Neural progenitor cell (in vitro differentiated cells): Measurements from ENCODE around the gene MCF2L2. TPM values are rescaled to one million over a fixed set of nuclear protein-coding genes. Genes with fewer than 3 reads are reported as not detected.
"Not testable (repeated sequence)": the region's sequence is repeated elsewhere in the genome, so short reads cannot be mapped to it uniquely, and the experiment has no call there.

Experiments used
- DNase-seq: peaks from one replicate; pipeline ENCODE4 v3.0.0-alpha.2; 2016; ENCODE audit warnings: low spot score
- H2AFZ ChIP-seq: fragments of 200-600 bp; sonication (generic); replicated peaks from 2 replicates; pipeline ENCODE4 v1.6.1; 2016; ENCODE audit warnings: antibody characterized with exemption
- H3F3A ChIP-seq: fragments of 200-600 bp; sonication (generic); 2 replicates; pipeline ENCODE4 v1.6.1; 2016; ENCODE audit warnings: antibody characterized with exemption, low read depth
- H3K27ac ChIP-seq: fragments of 200-600 bp; sonication (generic); 2 replicates; pipeline ENCODE4 v1.5.1; 2016; ENCODE audit warnings: mild to moderate bottlenecking
- H3K27me3 ChIP-seq: fragments of 200-600 bp; sonication (generic); 2 replicates; pipeline ENCODE4 v1.6.1; 2016; ENCODE audit warnings: mild to moderate bottlenecking, moderate library complexity
- H3K36me3 ChIP-seq: fragments of 200-600 bp; sonication (generic); 2 replicates; pipeline ENCODE4 v1.5.1; 2016
- H3K4me1 ChIP-seq: fragments of 200-600 bp; sonication (generic); 2 replicates; pipeline ENCODE4 v1.6.1; 2016; ENCODE audit warnings: mixed run types
- H3K4me2 ChIP-seq: fragments of 200-600 bp; sonication (generic); 2 replicates; pipeline ENCODE4 v1.6.1; 2016
- H3K4me3 ChIP-seq: fragments of 200-600 bp; sonication (generic); 2 replicates; pipeline ENCODE4 v1.5.1; 2016
- H3K79me2 ChIP-seq: fragments of 200-600 bp; sonication (generic); 2 replicates; pipeline ENCODE4 v1.6.1; 2016; ENCODE audit warnings: low read depth
- H3K9ac ChIP-seq: fragments of 200-600 bp; sonication (generic); 2 replicates; pipeline ENCODE4 v1.6.1; 2016
- H3K9me3 ChIP-seq: fragments of 200-600 bp; sonication (generic); 2 replicates; pipeline ENCODE4 v1.5.1; 2016; ENCODE audit warnings: low read depth
- H4K20me1 ChIP-seq: fragments of 200-600 bp; sonication (generic); 2 replicates; pipeline ENCODE4 v1.6.1; 2016; ENCODE audit warnings: low read depth
- H3K27ac Mint-ChIP-seq: 3 replicates; pipeline ENCODE4 v1.8.0; 2021; ENCODE audit warnings: mixed read lengths
- H3K27me3 Mint-ChIP-seq: 2 replicates; pipeline ENCODE4 v1.8.0; 2022; ENCODE audit warnings: low read depth, mild to moderate bottlenecking, inconsistent platforms, moderate library complexity, mixed read lengths; ENCODE audit not compliant: insufficient read depth
- H3K36me3 Mint-ChIP-seq: 3 replicates; pipeline ENCODE4 v1.8.0; 2021; ENCODE audit warnings: mixed read lengths
- H3K4me1 Mint-ChIP-seq: 3 replicates; pipeline ENCODE4 v1.8.0; 2021; ENCODE audit warnings: mixed read lengths
- H3K4me3 Mint-ChIP-seq: 3 replicates; pipeline ENCODE4 v1.8.0; 2021; ENCODE audit warnings: mild to moderate bottlenecking, moderate library complexity, mixed read lengths
- H3K9me3 Mint-ChIP-seq: 3 replicates; pipeline ENCODE4 v1.8.0; 2020; ENCODE audit warnings: mixed read lengths
- CTCF ChIP-seq: fragments of 200-600 bp; sonication (generic); IDR thresholded peaks from 2 replicates; pipeline ENCODE4 v1.5.1; 2017; ENCODE audit warnings: antibody characterized with exemption, mild to moderate bottlenecking
- EZH2 ChIP-seq: fragments of 200-600 bp; sonication (generic); IDR thresholded peaks from 2 replicates; pipeline ENCODE4 v1.6.1; 2017; ENCODE audit warnings: antibody characterized with exemption, mild to moderate bottlenecking, moderate library complexity
- EZH2phosphoT487 ChIP-seq: fragments of 200-600 bp; sonication (generic); IDR thresholded peaks from 2 replicates; pipeline ENCODE4 v1.6.1; 2017; ENCODE audit warnings: antibody characterized with exemption
- total RNA-seq: library from RNA; depleted of rRNA; stranded (reverse); fragments of >200 nt; gene quantifications from 2 replicates; pipeline ENCODE4 v1.2.3, GENCODE V29; 2015; ENCODE audit warnings: low replicate concordance

MCF2L2 gene
- total RNA-seq, 1 donor from 2014 or later, result 11.1 TPM

- Histone ChIP-seq H3K4me1 (no peaks in the 10 kb centered on the region), H3K9me3 (peaks cover 5% of the 10 kb centered on the region), H3K79me2 (no peaks in the 10 kb centered on the region), H2AFZ (no peak overlapping the region), H3K4me3 (no peak overlapping the region), H3K9ac (no peak overlapping the region), H4K20me1 (no peaks in the 10 kb centered on the region), H3F3A (no peaks in the 10 kb centered on the region), H3K27me3 (no peaks in the 10 kb centered on the region), H3K36me3 (no peaks in the 10 kb centered on the region), H3K4me2 (no peak overlapping the region), H3K27ac (no peak overlapping the region)
- no peaks in the 10 kb centered on the region for H3K36me3 Mint-ChIP-seq
- no peaks in the 10 kb centered on the region for H3K27me3 Mint-ChIP-seq
- peaks cover 26% of the 10 kb centered on the region for H3K9me3 Mint-ChIP-seq
- H3K4me1 Mint-ChIP-seq, result peaks cover 5% of the 10 kb centered on the region
- DNase-seq, result no peak
- no peak overlapping the region for H3K4me3 Mint-ChIP-seq
- TF ChIP-seq EZH2phosphoT487 (no peak), CTCF (no peak), EZH2 (no peak)
- H3K27ac Mint-ChIP-seq, result no peak overlapping the region
Observed at GRCh38 chr3:183239046-183239445, 189.4 kb downstream of the MCF2L2 start.

- H3K9me3 Mint-ChIP-seq, result peaks cover 3% of the 10 kb centered on the region
- no peaks in the 10 kb centered on the region for H3K36me3 Mint-ChIP-seq
- Histone ChIP-seq H2AFZ (no peak overlapping the region), H3K9me3 (no peaks in the 10 kb centered on the region), H4K20me1 (no peaks in the 10 kb centered on the region), H3K36me3 (no peaks in the 10 kb centered on the region), H3F3A (no peaks in the 10 kb centered on the region), H3K27ac (no peak overlapping the region), H3K4me3 (no peak overlapping the region), H3K79me2 (no peaks in the 10 kb centered on the region), H3K4me2 (no peak overlapping the region), H3K9ac (no peak overlapping the region), H3K4me1 (no peaks in the 10 kb centered on the region), H3K27me3 (no peaks in the 10 kb centered on the region)
- H3K27ac Mint-ChIP-seq, result no peak overlapping the region
- peaks cover 3% of the 10 kb centered on the region for H3K27me3 Mint-ChIP-seq
- no peak for DNase-seq
- H3K4me1 Mint-ChIP-seq, result no peaks in the 10 kb centered on the region
- TF ChIP-seq EZH2phosphoT487 (no peak), CTCF (no peak), EZH2 (no peak)
- no peak overlapping the region for H3K4me3 Mint-ChIP-seq
Observed at GRCh38 chr3:183233966-183234365, 194.5 kb downstream of the MCF2L2 start.

- H3K9ac ChIP-seq, result no peak overlapping the region
Observed at GRCh38 chr3:183230826-183231225, 197.6 kb downstream of the MCF2L2 start.

GRCh38 chr3:183230251-183230650 lies 198.2 kb downstream of the MCF2L2 start:
- H3K4me3 ChIP-seq, H3K27ac ChIP-seq, H3K9me3 Mint-ChIP-seq, H4K20me1 ChIP-seq, H3K27ac Mint-ChIP-seq, H3K9me3 ChIP-seq, DNase-seq, H3K4me2 ChIP-seq, H3K4me1 ChIP-seq, H2AFZ ChIP-seq, H3K4me1 Mint-ChIP-seq, H3K36me3 ChIP-seq, H3K36me3 Mint-ChIP-seq, H3K79me2 ChIP-seq, H3K9ac ChIP-seq, H3F3A ChIP-seq, H3K27me3 Mint-ChIP-seq, H3K4me3 Mint-ChIP-seq, H3K27me3 ChIP-seq: not testable (repeated sequence)

More at GRCh38 chr3:183230826-183231225, 197.6 kb downstream of the MCF2L2 start:
- Mint-ChIP-seq H3K27me3 (peaks cover 3% of the 10 kb centered on the region), H3K27ac (no peak overlapping the region), H3K9me3 (peaks cover 3% of the 10 kb centered on the region), H3K36me3 (no peaks in the 10 kb centered on the region), H3K4me1 (no peaks in the 10 kb centered on the region), H3K4me3 (no peak overlapping the region)
- Histone ChIP-seq H3K79me2 (no peaks in the 10 kb centered on the region), H3F3A (no peaks in the 10 kb centered on the region), H2AFZ (no peak overlapping the region), H3K9me3 (no peaks in the 10 kb centered on the region), H4K20me1 (no peaks in the 10 kb centered on the region), H3K27ac (no peak overlapping the region), H3K36me3 (no peaks in the 10 kb centered on the region), H3K4me1 (no peaks in the 10 kb centered on the region), H3K4me3 (no peak overlapping the region), H3K4me2 (no peak overlapping the region), H3K27me3 (no peaks in the 10 kb centered on the region)
- TF ChIP-seq EZH2 (no peak), CTCF (no peak), EZH2phosphoT487 (no peak)
- DNase-seq, result no peak
